ENCODE data around the gene RAD54L.

The RAD54L gene

GRCh38 chr1:46247436-46248121 is at the start of gene RAD54L:
Gene RAD54L, plus strand, starts transcription at chr1:46247763. Its CDS starts 643 bp downstream, at chr1:46248406.
- peaks cover 30% of the 10 kb centered on the region for H3K36me3 Mint-ChIP-seq (ENCODE audit: low read depth)
- peak within 1 kb of the TSS; percentile 97 for H3K27ac Mint-ChIP-seq
- peak; percentile 98 for DNase-seq (ENCODE audit: low spot score)
- peaks cover 35% of the 10 kb centered on the region for H3K4me1 Mint-ChIP-seq (ENCODE audit: low read depth)
- H3K27me3 Mint-ChIP-seq (ENCODE audit: low read depth), result no peaks in the 10 kb centered on the region
- peak within 1 kb of the TSS; percentile 99 for H3K4me3 Mint-ChIP-seq
- no peaks in the 10 kb centered on the region for H3K9me3 Mint-ChIP-seq

GRCh38 chr1:46197964-46198811 is 49.4 kb upstream of the RAD54L start, which contains the start of gene POMGNT1:
Gene POMGNT1, minus strand, starts transcription at chr1:46198434. Its CDS starts 613 bp downstream, at chr1:46197821.
- no peaks in the 10 kb centered on the region for H3K27me3 Mint-ChIP-seq (ENCODE audit: low read depth)
- peaks cover 15% of the 10 kb centered on the region for H3K4me1 Mint-ChIP-seq (ENCODE audit: low read depth)
- DNase-seq (ENCODE audit: low spot score), result peak; percentile 80
- peaks cover 2% of the 10 kb centered on the region for H3K36me3 Mint-ChIP-seq (ENCODE audit: low read depth)
- H3K27ac Mint-ChIP-seq, result peak within 1 kb of the TSS; percentile 72
- H3K4me3 Mint-ChIP-seq, result peak within 1 kb of the TSS; percentile 87
- no peaks in the 10 kb centered on the region for H3K9me3 Mint-ChIP-seq

- H3K27ac Mint-ChIP-seq, result peak overlapping the region; percentile 49
- H3K4me1 Mint-ChIP-seq (ENCODE audit: low read depth), result peaks cover 15% of the 10 kb centered on the region
- H3K27me3 Mint-ChIP-seq (ENCODE audit: low read depth), result peaks cover 5% of the 10 kb centered on the region
- no peaks in the 10 kb centered on the region for H3K9me3 Mint-ChIP-seq
- peaks cover 2% of the 10 kb centered on the region for H3K36me3 Mint-ChIP-seq (ENCODE audit: low read depth)
- no peak for DNase-seq (ENCODE audit: low spot score)
- H3K4me3 Mint-ChIP-seq, result peak overlapping the region; percentile 87
Observed at GRCh38 chr1:46199233-46199749, 48.3 kb upstream of the RAD54L start.

- Mint-ChIP-seq H3K27ac (no peak overlapping the region), H3K4me3 (no peak overlapping the region), H3K36me3 (ENCODE audit: low read depth) (no peaks in the 10 kb centered on the region), H3K4me1 (ENCODE audit: low read depth) (peaks cover 9% of the 10 kb centered on the region), H3K9me3 (no peaks in the 10 kb centered on the region), H3K27me3 (ENCODE audit: low read depth) (peaks cover 5% of the 10 kb centered on the region)
- no peak for DNase-seq (ENCODE audit: low spot score)
Observed at GRCh38 chr1:46203738-46204405, 43.7 kb upstream of the RAD54L start.

- H3K4me1 Mint-ChIP-seq (ENCODE audit: low read depth), result peaks cover 4% of the 10 kb centered on the region
- no peak overlapping the region for H3K4me3 Mint-ChIP-seq
- no peak for DNase-seq (ENCODE audit: low spot score)
- no peak overlapping the region for H3K27ac Mint-ChIP-seq
- H3K27me3 Mint-ChIP-seq (ENCODE audit: low read depth), result peaks cover 5% of the 10 kb centered on the region
- H3K9me3 Mint-ChIP-seq, result no peaks in the 10 kb centered on the region
- no peaks in the 10 kb centered on the region for H3K36me3 Mint-ChIP-seq (ENCODE audit: low read depth)
Observed at GRCh38 chr1:46204406-46204742, 43.2 kb upstream of the RAD54L start.

GRCh38 chr1:46205141-46205540 is 42.4 kb upstream of the RAD54L start:
- Mint-ChIP-seq H3K27me3 (ENCODE audit: low read depth) (peaks cover 5% of the 10 kb centered on the region), H3K36me3 (ENCODE audit: low read depth) (no peaks in the 10 kb centered on the region), H3K9me3 (no peaks in the 10 kb centered on the region), H3K4me1 (ENCODE audit: low read depth) (peaks cover 3% of the 10 kb centered on the region), H3K4me3 (no peak overlapping the region), H3K27ac (no peak overlapping the region)
- no peak for DNase-seq (ENCODE audit: low spot score)

GRCh38 chr1:46205791-46206190 is 41.8 kb upstream of the RAD54L start:
- Mint-ChIP-seq H3K27me3 (ENCODE audit: low read depth) (peaks cover 5% of the 10 kb centered on the region), H3K36me3 (ENCODE audit: low read depth) (no peaks in the 10 kb centered on the region), H3K4me1 (ENCODE audit: low read depth) (peaks cover 3% of the 10 kb centered on the region), H3K4me3 (no peak overlapping the region), H3K9me3 (no peaks in the 10 kb centered on the region), H3K27ac (no peak overlapping the region)
- DNase-seq (ENCODE audit: low spot score), result no peak

GRCh38 chr1:46206399-46206798 is 41.2 kb upstream of the RAD54L start:
- Mint-ChIP-seq H3K9me3 (no peaks in the 10 kb centered on the region), H3K4me3 (no peak overlapping the region), H3K27me3 (ENCODE audit: low read depth) (peaks cover 5% of the 10 kb centered on the region), H3K27ac (no peak overlapping the region), H3K36me3 (ENCODE audit: low read depth) (no peaks in the 10 kb centered on the region), H3K4me1 (ENCODE audit: low read depth) (peaks cover 3% of the 10 kb centered on the region)
- no peak for DNase-seq (ENCODE audit: low spot score)

GRCh38 chr1:46210561-46210960 is 37.0 kb upstream of the RAD54L start:
- no peak overlapping the region for H3K27ac Mint-ChIP-seq
- no peaks in the 10 kb centered on the region for H3K9me3 Mint-ChIP-seq
- no peaks in the 10 kb centered on the region for H3K4me1 Mint-ChIP-seq (ENCODE audit: low read depth)
- no peak for DNase-seq (ENCODE audit: low spot score)
- no peaks in the 10 kb centered on the region for H3K27me3 Mint-ChIP-seq (ENCODE audit: low read depth)
- no peak overlapping the region for H3K4me3 Mint-ChIP-seq
- no peaks in the 10 kb centered on the region for H3K36me3 Mint-ChIP-seq (ENCODE audit: low read depth)

- DNase-seq (ENCODE audit: low spot score), result no peak
- Mint-ChIP-seq H3K4me1 (ENCODE audit: low read depth) (no peaks in the 10 kb centered on the region), H3K27ac (no peak overlapping the region), H3K36me3 (ENCODE audit: low read depth) (no peaks in the 10 kb centered on the region), H3K9me3 (no peaks in the 10 kb centered on the region), H3K4me3 (no peak overlapping the region), H3K27me3 (ENCODE audit: low read depth) (no peaks in the 10 kb centered on the region)
Observed at GRCh38 chr1:46211051-46211450, 36.5 kb upstream of the RAD54L start.

GRCh38 chr1:46215504-46215903 is 32.1 kb upstream of the RAD54L start:
- no peaks in the 10 kb centered on the region for H3K9me3 Mint-ChIP-seq
- DNase-seq (ENCODE audit: low spot score), result no peak
- no peaks in the 10 kb centered on the region for H3K4me1 Mint-ChIP-seq (ENCODE audit: low read depth)
- no peak overlapping the region for H3K27ac Mint-ChIP-seq
- H3K27me3 Mint-ChIP-seq (ENCODE audit: low read depth), result peaks cover 4% of the 10 kb centered on the region
- no peaks in the 10 kb centered on the region for H3K36me3 Mint-ChIP-seq (ENCODE audit: low read depth)
- no peak overlapping the region for H3K4me3 Mint-ChIP-seq

- H3K4me1 Mint-ChIP-seq (ENCODE audit: low read depth), result no peaks in the 10 kb centered on the region
- no peak for DNase-seq (ENCODE audit: low spot score)
- H3K27ac Mint-ChIP-seq, result no peak overlapping the region
- no peaks in the 10 kb centered on the region for H3K9me3 Mint-ChIP-seq
- H3K27me3 Mint-ChIP-seq (ENCODE audit: low read depth), result peaks cover 4% of the 10 kb centered on the region
- H3K36me3 Mint-ChIP-seq (ENCODE audit: low read depth), result no peaks in the 10 kb centered on the region
- no peak overlapping the region for H3K4me3 Mint-ChIP-seq
Observed at GRCh38 chr1:46218443-46218842, 29.1 kb upstream of the RAD54L start.

- H3K27ac Mint-ChIP-seq, result no peak overlapping the region
- DNase-seq (ENCODE audit: low spot score), result no peak
- H3K36me3 Mint-ChIP-seq (ENCODE audit: low read depth), result no peaks in the 10 kb centered on the region
- H3K4me3 Mint-ChIP-seq, result no peak overlapping the region
- H3K4me1 Mint-ChIP-seq (ENCODE audit: low read depth), result peaks cover 2% of the 10 kb centered on the region
- no peaks in the 10 kb centered on the region for H3K9me3 Mint-ChIP-seq
- peaks cover 4% of the 10 kb centered on the region for H3K27me3 Mint-ChIP-seq (ENCODE audit: low read depth)
Observed at GRCh38 chr1:46219551-46220520, 27.7 kb upstream of the RAD54L start.
